HepG2 (cell line): Measurements from ENCODE around the gene CHM.

ENCODE experiments used
- MAZ ChIP-seq, 2 experiments: sonication (generic) in 1 of 2; formaldehyde crosslinking in 1 of 2; IDR thresholded peaks; 2 replicates each; pipeline versions ENCODE4 v1.5.0 to v1.6.1; 2012 to 2020; ENCODE audit warnings: low read depth in 2 of 2, mild to moderate bottlenecking in 2 of 2, borderline replicate concordance in 1 of 2, improper control_type of control experiment in 1 of 2, low read length in 1 of 2, missing genetic modification reagents in 1 of 2, moderate library complexity in 1 of 2
- RFXANK ChIP-seq: IDR thresholded peaks from 2 replicates; pipeline ENCODE4 v1.6.1; 2016
- SMAD1 ChIP-seq: sonication (generic); formaldehyde crosslinking; IDR thresholded peaks from 2 replicates; pipeline ENCODE4 v1.4.0; 2020; ENCODE audit warnings: missing genetic modification reagents, low read depth, mild to moderate bottlenecking, borderline replicate concordance
- TCF7L2 ChIP-seq: IDR thresholded peaks from 2 replicates; pipeline ENCODE4 v1.6.1; 2011; ENCODE audit warnings: mild to moderate bottlenecking, low read depth, low read length, moderate library complexity
- XBP1 ChIP-seq: sonication (generic); formaldehyde crosslinking; IDR thresholded peaks from 2 replicates; pipeline ENCODE4 v1.5.0; 2020; ENCODE audit warnings: missing genetic modification reagents
- ZBTB7A ChIP-seq: sonication (generic); formaldehyde crosslinking; IDR thresholded peaks from 2 replicates; pipeline ENCODE4 v1.8.0; 2022; ENCODE audit warnings: mild to moderate bottlenecking, missing genetic modification reagents
- ZNF124 ChIP-seq: sonication (generic); formaldehyde crosslinking; IDR thresholded peaks from 2 replicates; pipeline ENCODE4 v1.4.0; 2020; ENCODE audit warnings: missing genetic modification reagents
- ZNF292 ChIP-seq: sonication (generic); formaldehyde crosslinking; IDR thresholded peaks from 2 replicates; pipeline ENCODE4 v1.8.1; 2022; ENCODE audit warnings: mild to moderate bottlenecking, low read depth, missing genetic modification reagents, borderline replicate concordance
- TF ChIP-seq, protein P1 (sequence below): IDR thresholded peaks from 2 replicates; pipeline ENCODE4 v1.6.1; 2016; ENCODE audit warnings: low read depth, borderline replicate concordance
- TF ChIP-seq, protein P2 (sequence below): sonication (generic); formaldehyde crosslinking; IDR thresholded peaks from 2 replicates; pipeline ENCODE4 v1.8.1; 2023; ENCODE audit warnings: mild to moderate bottlenecking, missing genetic modification reagents

DNA sequence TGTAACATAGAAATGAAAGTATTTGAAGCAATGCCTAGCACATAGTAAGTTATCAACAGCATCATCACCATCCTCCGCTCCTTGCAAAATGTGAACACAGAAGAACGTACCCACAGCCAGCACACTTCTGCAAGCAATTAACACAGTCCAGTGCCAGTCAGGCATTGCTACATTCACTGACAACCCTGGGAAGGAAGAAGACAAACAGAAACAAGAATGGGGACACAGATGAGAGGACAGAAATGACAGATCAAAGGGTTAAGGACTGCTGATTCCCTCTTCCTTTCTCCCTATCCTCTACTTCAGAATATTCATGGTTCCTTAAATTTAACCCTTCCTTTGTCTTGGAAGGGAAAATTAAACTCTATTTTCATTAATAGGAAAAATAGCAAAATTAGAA is 53.1 kb downstream of the CHM start:
- TF ChIP-seq, protein P1, sequence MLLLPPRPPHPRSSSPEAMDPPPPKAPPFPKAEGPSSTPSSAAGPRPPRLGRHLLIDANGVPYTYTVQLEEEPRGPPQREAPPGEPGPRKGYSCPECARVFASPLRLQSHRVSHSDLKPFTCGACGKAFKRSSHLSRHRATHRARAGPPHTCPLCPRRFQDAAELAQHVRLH (CRISPR knock-in tag) = no peak
- no peak for TF ChIP-seq ZBTB7A
- TF ChIP-seq RFXANK (CRISPR knock-in tag) = no peak
- TF ChIP-seq XBP1 (CRISPR knock-in tag) = no peak
- TF ChIP-seq, protein P2, sequence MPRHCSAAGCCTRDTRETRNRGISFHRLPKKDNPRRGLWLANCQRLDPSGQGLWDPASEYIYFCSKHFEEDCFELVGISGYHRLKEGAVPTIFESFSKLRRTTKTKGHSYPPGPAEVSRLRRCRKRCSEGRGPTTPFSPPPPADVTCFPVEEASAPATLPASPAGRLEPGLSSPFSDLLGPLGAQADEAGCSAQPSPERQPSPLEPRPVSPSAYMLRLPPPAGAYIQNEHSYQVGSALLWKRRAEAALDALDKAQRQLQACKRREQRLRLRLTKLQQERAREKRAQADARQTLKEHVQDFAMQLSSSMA (CRISPR knock-in tag) = no peak
- TF ChIP-seq ZNF124 (CRISPR knock-in tag) = no peak
- no peak for TF ChIP-seq SMAD1 (CRISPR knock-in tag)
- TF ChIP-seq MAZ (IDR thresholded peaks at IDR 0.05; ENCODE audit: borderline replicate concordance, low read depth, low read length) = no peak
- no peak for TF ChIP-seq MAZ (CRISPR knock-in tag; IDR thresholded peaks at IDR 0.05; ENCODE audit: low read depth)
- TF ChIP-seq TCF7L2 = no peak
- TF ChIP-seq ZNF292 (CRISPR knock-in tag) = no peak
